Measurements from ENCODE around the gene YWHAG. TPM values are rescaled to one million over a fixed set of nuclear protein-coding genes. Genes with fewer than 3 reads are reported as not detected.

The YWHAG gene
- total RNA-seq, 1 experiment from 2014 or later = 241 TPM

GRCh38 chr7:76354981-76355730 lies 3.6 kb downstream of the YWHAG start:
- peak overlapping the region; percentile 29 to 59; a peak in 3 of 5 replicates for H3K4me3 Mint-ChIP-seq
- TF ChIP-seq CTCF (conservative IDR thresholded peaks at IDR 0.05) = no peak
- Histone ChIP-seq H2AK5ac (ENCODE audit: insufficient read length, low read length) (no peak overlapping the region), H3T11ph (ENCODE audit: low read length) (no peak overlapping the region), H2BK20ac (ENCODE audit: low read depth, low read length, poor library complexity, severe bottlenecking) (no peak overlapping the region), H3K56ac (ENCODE audit: insufficient read length, low read depth, low read length) (no peak overlapping the region), H4K91ac (ENCODE audit: insufficient read length, low read depth, low read length) (no peak overlapping the region), H2BK12ac (ENCODE audit: insufficient read length, low read depth, low read length) (no peak overlapping the region), H3K4me2 (ENCODE audit: insufficient read depth, insufficient read length, low read length) (peak overlapping the region; percentile 25), H3K23ac (ENCODE audit: insufficient read length, low read depth, low read length) (no peak overlapping the region), H3K18ac (ENCODE audit: insufficient read length, low read depth, low read length) (no peak overlapping the region), H3K79me2 (ENCODE audit: insufficient read depth, low read length) (peaks cover 76% of the 10 kb centered on the region), H3K4ac (ENCODE audit: low read depth, low read length) (no peak overlapping the region), H4K20me1 (ENCODE audit: control insufficient read depth, insufficient read depth, insufficient read length) (no peaks in the 10 kb centered on the region), H4K8ac (replicated peaks; ENCODE audit: insufficient read length, low read depth, low read length) (no peak overlapping the region), H2BK15ac (ENCODE audit: low read depth, low read length) (no peak overlapping the region), H3K27me3 (ENCODE audit: insufficient read depth, low read length) (no peaks in the 10 kb centered on the region), H2BK5ac (ENCODE audit: insufficient read length, low read length) (no peak overlapping the region), H3K79me1 (ENCODE audit: insufficient read depth, low read depth, low read length, poor library complexity, severe bottlenecking) (no peaks in the 10 kb centered on the region), H3K27ac (ENCODE audit: insufficient read length, low read depth, low read length) (no peak overlapping the region), H3K23me2 (ENCODE audit: insufficient read length, low read depth, low read length, poor library complexity, severe bottlenecking) (peaks cover 8% of the 10 kb centered on the region), H2AFZ (ENCODE audit: low read length) (no peak overlapping the region), H2BK120ac (ENCODE audit: low read depth, low read length, poor library complexity, severe bottlenecking) (no peak overlapping the region), H4K5ac (ENCODE audit: insufficient read length, low read depth, low read length) (no peak overlapping the region), H3K14ac (ENCODE audit: insufficient read depth, low read length) (no peak overlapping the region), H3K4me1 (ENCODE audit: insufficient read depth, low read length) (peaks cover 5% of the 10 kb centered on the region; the same call in 1 of the 2 replicates), H3K9me3 (ENCODE audit: control insufficient read depth, low read depth, low read length) (no peaks in the 10 kb centered on the region), H3K9ac (ENCODE audit: extremely low read depth, insufficient read length, low read length) (no peak overlapping the region)
- no peaks in the 10 kb centered on the region for H3K27me3 Mint-ChIP-seq (ENCODE audit: low read depth)
- no CpG with 5 or more reads among the region's 9 CpGs for WGBS (ENCODE audit: extremely low coverage, insufficient read length, low lambda C conversion rate)
- peaks cover 46 to 50% of the 10 kb centered on the region in 2 experiments for H3K4me1 Mint-ChIP-seq
- peaks cover 62 to 75% (median 73%) of the 10 kb centered on the region in 3 experiments for H3K36me3 Mint-ChIP-seq (ENCODE audit: insufficient read depth in 1 of 3, low read depth in 3 of 3)
- no peak for DNase-seq
- peaks cover 0 to 4% of the 10 kb centered on the region in 2 experiments; a peak in 4 of 5 replicates for H3K9me3 Mint-ChIP-seq
- H3K27ac Mint-ChIP-seq = peak overlapping the region in 1 of 3 experiments; percentile 37; a peak in 1 of 7 replicates
